Type B pancreatic cell (in vitro differentiated cells): ENCODE data around the gene SEMA3E. TPM values are rescaled to one million over a fixed set of nuclear protein-coding genes. Genes with fewer than 3 reads are reported as not detected.

Experiments used
- DNase-seq: peaks from one replicate; pipeline ENCODE4 v3.0.0; 2021; ENCODE audit warnings: mixed read lengths; ENCODE audit not compliant: unreplicated experiment; ENCODE audit errors: extremely low spot score
- H3K27ac Mint-ChIP-seq: 2 replicates; pipeline ENCODE4 v1.8.0; 2021; ENCODE audit warnings: mild to moderate bottlenecking, mixed read lengths
- H3K27me3 Mint-ChIP-seq: 2 replicates; pipeline ENCODE4 v1.8.0; 2021; ENCODE audit warnings: mixed read lengths
- H3K36me3 Mint-ChIP-seq: 2 replicates; pipeline ENCODE4 v1.8.0; 2021; ENCODE audit warnings: mixed read lengths
- H3K4me1 Mint-ChIP-seq: one replicate; pipeline ENCODE4 v1.8.0; 2021; ENCODE audit warnings: mixed read lengths; ENCODE audit not compliant: unreplicated experiment
- H3K4me3 Mint-ChIP-seq: 2 replicates; pipeline ENCODE4 v1.8.0; 2021; ENCODE audit warnings: mild to moderate bottlenecking, mixed read lengths
- H3K9me3 Mint-ChIP-seq: 2 replicates; pipeline ENCODE4 v1.8.0; 2021; ENCODE audit warnings: mixed read lengths
- total RNA-seq: library from RNA; stranded (reverse); gene quantifications from 2 replicates; pipeline ENCODE4 v1.2.1, GENCODE V29; 2021; ENCODE audit warnings: low replicate concordance
- TF ChIP-seq, protein P1 (sequence below): fragments of 200-600 bp; sonication (generic); conservative IDR thresholded peaks from 2 replicates; pipeline ENCODE4 v1.5.0; 2021; ENCODE audit warnings: antibody characterized with exemption, mild to moderate bottlenecking

SEMA3E gene
- total RNA-seq, 1 donor from 2014 or later = 27.7 TPM

DNA sequence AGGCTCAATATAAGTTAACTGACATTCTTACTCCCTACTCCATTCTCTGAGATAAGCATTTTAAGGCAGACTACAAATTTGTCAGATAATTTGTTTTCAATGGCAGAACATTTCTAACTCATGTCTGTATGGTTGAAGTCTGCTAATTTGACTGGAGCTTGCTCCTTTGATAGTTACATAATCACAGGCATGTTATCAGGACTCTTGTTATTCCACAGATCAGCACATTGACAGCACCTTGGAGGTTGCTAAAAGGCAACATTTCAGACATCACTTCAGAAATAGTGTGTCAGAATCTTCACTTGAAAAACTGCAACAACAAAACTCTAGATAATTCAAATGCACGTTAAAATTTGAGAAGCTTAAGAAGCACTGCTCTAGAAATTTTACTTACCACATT lies 327.9 kb downstream of the SEMA3E start:
- Mint-ChIP-seq H3K36me3 (no peaks in the 10 kb centered on the region), H3K27ac (no peak overlapping the region), H3K4me1 (peaks cover 7% of the 10 kb centered on the region), H3K4me3 (no peak overlapping the region), H3K27me3 (no peaks in the 10 kb centered on the region), H3K9me3 (peaks cover 4% of the 10 kb centered on the region)
- no peak for DNase-seq
- TF ChIP-seq, protein P1, sequence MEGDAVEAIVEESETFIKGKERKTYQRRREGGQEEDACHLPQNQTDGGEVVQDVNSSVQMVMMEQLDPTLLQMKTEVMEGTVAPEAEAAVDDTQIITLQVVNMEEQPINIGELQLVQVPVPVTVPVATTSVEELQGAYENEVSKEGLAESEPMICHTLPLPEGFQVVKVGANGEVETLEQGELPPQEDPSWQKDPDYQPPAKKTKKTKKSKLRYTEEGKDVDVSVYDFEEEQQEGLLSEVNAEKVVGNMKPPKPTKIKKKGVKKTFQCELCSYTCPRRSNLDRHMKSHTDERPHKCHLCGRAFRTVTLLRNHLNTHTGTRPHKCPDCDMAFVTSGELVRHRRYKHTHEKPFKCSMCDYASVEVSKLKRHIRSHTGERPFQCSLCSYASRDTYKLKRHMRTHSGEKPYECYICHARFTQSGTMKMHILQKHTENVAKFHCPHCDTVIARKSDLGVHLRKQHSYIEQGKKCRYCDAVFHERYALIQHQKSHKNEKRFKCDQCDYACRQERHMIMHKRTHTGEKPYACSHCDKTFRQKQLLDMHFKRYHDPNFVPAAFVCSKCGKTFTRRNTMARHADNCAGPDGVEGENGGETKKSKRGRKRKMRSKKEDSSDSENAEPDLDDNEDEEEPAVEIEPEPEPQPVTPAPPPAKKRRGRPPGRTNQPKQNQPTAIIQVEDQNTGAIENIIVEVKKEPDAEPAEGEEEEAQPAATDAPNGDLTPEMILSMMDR = no peak

DNA sequence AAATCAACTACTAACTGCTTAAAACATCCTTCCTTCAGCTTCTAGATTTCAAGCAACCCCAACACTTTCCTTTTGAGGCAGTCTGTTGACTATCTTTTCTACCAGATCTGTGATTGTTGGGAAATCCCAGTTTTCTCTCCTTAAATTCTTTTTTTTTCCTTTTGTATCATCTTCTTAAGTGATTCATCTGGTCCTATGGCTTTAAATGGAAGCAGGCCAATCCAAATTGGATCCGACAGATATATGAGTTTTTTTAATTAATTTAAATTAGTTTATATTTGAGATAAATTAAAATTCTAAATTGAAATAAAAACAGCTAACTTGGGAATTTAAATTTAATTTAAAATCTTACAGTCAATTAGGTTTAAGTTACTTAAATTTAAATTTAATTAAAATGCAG lies 335.0 kb downstream of the SEMA3E start:
- TF ChIP-seq, protein P1 = no peak
- no peak for DNase-seq
- H3K36me3 Mint-ChIP-seq = no peaks in the 10 kb centered on the region
- no peak overlapping the region for H3K27ac Mint-ChIP-seq
- no peak overlapping the region for H3K4me3 Mint-ChIP-seq
- no peaks in the 10 kb centered on the region for H3K27me3 Mint-ChIP-seq
- H3K9me3 Mint-ChIP-seq = peaks cover 4% of the 10 kb centered on the region
- peaks cover under 1% of the 10 kb centered on the region for H3K4me1 Mint-ChIP-seq
